Suprapubic skin (tissue), 4 donors: ENCODE data around the gene C1orf141. TPM values are rescaled to one million over a fixed set of nuclear protein-coding genes. Genes with fewer than 3 reads are reported as not detected.

Experiments used
- DNase-seq, 2 donors: peaks; one replicate each; pipeline ENCODE4 v3.0.0-alpha.2; 2019; ENCODE audit warnings: low spot score in 2 of 2
- H3K27ac ChIP-seq: fragments of 200-600 bp; sonication (generic); one replicate; pipeline ENCODE4 v1.5.1; 2019
- H3K27me3 ChIP-seq: fragments of 200-600 bp; sonication (generic); one replicate; pipeline ENCODE4 v1.5.1; 2019
- H3K36me3 ChIP-seq: fragments of 200-600 bp; sonication (generic); one replicate; pipeline ENCODE4 v1.5.1; 2019
- H3K4me1 ChIP-seq: fragments of 200-600 bp; sonication (generic); one replicate; pipeline ENCODE4 v1.5.1; 2019
- H3K4me3 ChIP-seq: fragments of 200-600 bp; sonication (generic); one replicate; pipeline ENCODE4 v1.5.1; 2019; ENCODE audit warnings: mild to moderate bottlenecking
- H3K9me3 ChIP-seq: fragments of 200-600 bp; sonication (generic); one replicate; pipeline ENCODE4 v1.5.1; 2019
- CTCF ChIP-seq, 2 donors: fragments of 200-600 bp in 1 of 2; fragments of 450-650 bp in 1 of 2; sonication (generic) in 1 of 2; IDR thresholded peaks; one replicate each; pipeline ENCODE4 v1.5.1; 2016 to 2019; ENCODE audit warnings: antibody characterized with exemption in 2 of 2, mild to moderate bottlenecking in 1 of 2, moderate library complexity in 1 of 2
- EP300 ChIP-seq: sonication (generic); formaldehyde crosslinking; IDR thresholded peaks from one replicate; pipeline ENCODE4 v1.6.1; 2017; ENCODE audit warnings: antibody characterized with exemption
- POLR2A ChIP-seq, 2 donors: fragments of 450-650 bp; IDR thresholded peaks; one replicate each; pipeline ENCODE4 v1.6.1; 2017; ENCODE audit warnings: antibody characterized with exemption in 2 of 2, mild to moderate bottlenecking in 2 of 2, moderate library complexity in 2 of 2
- POLR2AphosphoS5 ChIP-seq, 3 donors: sonication (generic); formaldehyde crosslinking; IDR thresholded peaks; one replicate each; pipeline ENCODE4 v1.6.1; 2017; ENCODE audit warnings: antibody characterized with exemption in 3 of 3
- WGBS: methylation state at CpG from one replicate; pipeline ENCODE4 v1.1.5; 2018; 5-methylcytosine and 5-hydroxymethylcytosine counted together
- total RNA-seq, 4 donors: library from RNA; depleted of rRNA; stranded (reverse); fragments of >200 nt; gene quantifications; one replicate each; pipeline ENCODE4 v1.1.0, GENCODE V29; 2016

C1orf141 gene
- total RNA-seq, 4 donors from 2014 or later, result not detected

GRCh38 chr1:67137307-67137753 is 2.6 kb upstream of the C1orf141 start:
- 80% methylated on average over 4 of the region's 4 CpGs for WGBS
- H3K4me3 ChIP-seq, result no peak overlapping the region
- H3K27me3 ChIP-seq, result no peaks in the 10 kb centered on the region
- TF ChIP-seq POLR2AphosphoS5 (IDR thresholded peaks at IDR 0.05) (no peak), CTCF (IDR thresholded peaks at IDR 0.05) (no peak), POLR2A (IDR thresholded peaks at IDR 0.05) (no peak), EP300 (no peak)
- no peaks in the 10 kb centered on the region for H3K9me3 ChIP-seq
- no peak for DNase-seq
- H3K27ac ChIP-seq, result no peak overlapping the region
- H3K4me1 ChIP-seq, result peaks cover 11% of the 10 kb centered on the region
- no peaks in the 10 kb centered on the region for H3K36me3 ChIP-seq

DNA sequence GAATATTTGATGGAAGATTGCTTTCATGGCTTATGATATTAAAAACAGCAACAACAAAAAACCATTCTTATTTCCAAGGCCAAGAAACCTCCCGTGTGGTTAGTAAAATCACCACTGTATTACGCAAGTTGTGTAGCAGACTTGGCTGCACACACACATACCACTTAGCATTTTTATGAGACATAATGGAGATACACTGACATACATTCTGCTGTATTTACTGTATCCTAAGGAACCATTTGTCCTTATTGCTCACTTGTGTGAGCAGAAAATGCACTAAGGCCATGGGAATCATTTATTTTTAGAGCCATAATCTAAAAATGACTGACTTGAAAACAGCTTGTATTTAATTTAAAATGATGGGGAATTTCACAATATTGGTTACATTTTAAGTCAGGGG is 584 bp upstream of the C1orf141 start:
- no peak overlapping the region for H3K4me3 ChIP-seq
- H3K9me3 ChIP-seq, result no peaks in the 10 kb centered on the region
- no peaks in the 10 kb centered on the region for H3K36me3 ChIP-seq
- H3K27me3 ChIP-seq, result no peaks in the 10 kb centered on the region
- 46% methylated on average over 2 of the region's 2 CpGs for WGBS
- no peak for DNase-seq
- H3K27ac ChIP-seq, result no peak overlapping the region
- H3K4me1 ChIP-seq, result peaks cover 11% of the 10 kb centered on the region
- TF ChIP-seq EP300 (no peak), POLR2A (IDR thresholded peaks at IDR 0.05) (no peak), CTCF (IDR thresholded peaks at IDR 0.05) (no peak), POLR2AphosphoS5 (IDR thresholded peaks at IDR 0.05) (no peak)

- Histone ChIP-seq H3K9me3 (no peaks in the 10 kb centered on the region), H3K4me3 (no peak overlapping the region), H3K27me3 (no peaks in the 10 kb centered on the region), H3K36me3 (no peaks in the 10 kb centered on the region), H3K27ac (no peak overlapping the region), H3K4me1 (peaks cover 11% of the 10 kb centered on the region)
- no peak for DNase-seq
- TF ChIP-seq CTCF (IDR thresholded peaks at IDR 0.05) (no peak), EP300 (no peak), POLR2AphosphoS5 (IDR thresholded peaks at IDR 0.05) (no peak), POLR2A (IDR thresholded peaks at IDR 0.05) (no peak)
- 95% methylated on average over 2 of the region's 2 CpGs for WGBS
These were observed 1.6 kb downstream of the C1orf141 start for GRCh38 chr1:67133177-67133576.

GRCh38 chr1:67130673-67131072 is 4.1 kb downstream of the C1orf141 start:
- TF ChIP-seq POLR2AphosphoS5 (IDR thresholded peaks at IDR 0.05), result no peak
- no peak for TF ChIP-seq EP300
- TF ChIP-seq POLR2A (IDR thresholded peaks at IDR 0.05), result no peak
- no peak for TF ChIP-seq CTCF (IDR thresholded peaks at IDR 0.05)
- Histone ChIP-seq H3K36me3 (no peaks in the 10 kb centered on the region), H3K27ac (no peak overlapping the region), H3K9me3 (no peaks in the 10 kb centered on the region), H3K4me1 (peaks cover 11% of the 10 kb centered on the region), H3K27me3 (no peaks in the 10 kb centered on the region), H3K4me3 (no peak overlapping the region)
- no peak for DNase-seq
- WGBS, result 54% methylated on average over 2 of the region's 2 CpGs

GRCh38 chr1:67126974-67127373 is 7.8 kb downstream of the C1orf141 start:
- WGBS, result 82% methylated on average over 1 of the region's 1 CpG
- H3K4me3 ChIP-seq, result no peak overlapping the region
- TF ChIP-seq EP300 (no peak), POLR2A (IDR thresholded peaks at IDR 0.05) (no peak), POLR2AphosphoS5 (IDR thresholded peaks at IDR 0.05) (no peak), CTCF (IDR thresholded peaks at IDR 0.05) (no peak)
- DNase-seq, result no peak
- H3K36me3 ChIP-seq, result no peaks in the 10 kb centered on the region
- no peak overlapping the region for H3K27ac ChIP-seq
- no peaks in the 10 kb centered on the region for H3K4me1 ChIP-seq
- no peaks in the 10 kb centered on the region for H3K27me3 ChIP-seq
- H3K9me3 ChIP-seq, result no peaks in the 10 kb centered on the region
